NOMO-1 treated with dmso at 0.1 percent for 144 hours (cell line): ENCODE data around the gene BCDIN3D.
A peak's percentile ranks its signal among the peaks of the same experiment; 100 is the strongest.
"Not testable (repeated sequence)": the region's sequence is repeated elsewhere in the genome, so short reads cannot be mapped to it uniquely, and the experiment has no call there.

Source experiments
- DNase-seq: peaks from one replicate; lab custom pipeline; 2025; ENCODE audit not compliant: unreplicated experiment; lab: John Stamatoyannopoulos, UW

The BCDIN3D gene

DNA sequence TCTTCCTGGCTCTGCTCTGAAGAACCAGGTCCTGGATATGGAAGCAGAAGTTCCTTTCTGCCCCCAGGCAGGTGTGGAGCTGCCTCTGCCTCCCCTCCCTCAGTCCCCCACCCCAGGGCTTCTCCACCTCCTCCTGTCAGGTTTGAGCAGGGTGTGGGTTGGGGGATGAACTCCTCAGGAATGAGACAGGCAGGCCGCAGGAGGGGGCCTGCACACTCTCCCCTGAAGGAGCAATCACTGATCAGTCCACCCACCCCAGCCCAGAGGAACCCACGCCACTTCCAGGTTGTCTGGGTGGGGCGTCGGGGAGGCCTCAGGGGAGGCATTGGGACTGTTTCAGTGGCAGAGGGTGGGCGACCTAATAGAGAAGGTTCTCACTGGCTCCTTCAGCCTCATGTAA lies 34.2 kb upstream of the BCDIN3D start:
- no peak for DNase-seq

DNA sequence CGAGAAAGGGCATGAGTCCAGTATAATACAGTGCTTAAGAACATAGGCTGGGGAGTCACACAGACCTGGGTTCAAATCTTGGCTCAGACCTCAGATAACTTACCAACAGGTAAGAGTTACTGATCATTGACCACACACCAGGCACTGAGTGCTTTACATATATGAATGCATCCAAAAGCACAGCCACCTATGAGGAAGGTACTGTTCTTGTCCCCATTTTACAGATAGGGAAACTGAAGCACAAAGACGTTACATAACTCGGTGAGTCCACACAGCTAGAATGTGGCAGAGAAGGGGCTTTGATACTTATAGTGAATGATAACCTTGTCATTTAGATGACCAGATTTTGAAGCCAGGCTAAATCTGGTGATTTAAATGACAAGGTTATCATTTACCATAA lies 33.2 kb upstream of the BCDIN3D start:
- no peak for DNase-seq

DNA sequence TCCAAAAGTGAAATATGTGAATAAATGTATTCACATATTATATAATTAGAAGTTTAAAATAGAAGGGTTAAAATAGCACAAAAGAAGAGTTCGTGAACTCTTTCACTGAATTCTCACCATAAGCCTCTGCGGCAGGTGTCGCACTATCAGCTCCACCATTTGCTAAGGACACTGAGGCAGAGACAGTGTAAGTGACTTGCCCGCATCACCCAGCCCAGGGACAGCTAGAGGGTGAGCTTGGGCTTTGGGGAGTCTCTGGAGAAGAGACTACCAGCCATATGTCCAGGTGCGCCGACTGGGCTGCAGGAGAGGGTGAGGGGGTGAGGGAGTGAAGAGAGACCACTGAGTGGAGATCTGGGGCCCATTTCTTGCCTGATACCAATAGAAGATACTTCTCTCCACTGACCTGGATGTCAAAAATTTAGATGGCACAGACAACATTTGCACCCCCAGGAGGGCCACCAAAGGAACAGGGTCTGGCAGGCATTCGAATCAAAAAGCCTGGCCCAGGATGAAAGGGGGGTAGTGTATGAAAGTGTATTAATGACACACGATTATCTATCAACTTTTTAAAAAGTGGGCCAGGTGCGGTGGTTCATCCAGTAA lies 32.3 kb upstream of the BCDIN3D start:
- DNase-seq: no peak

DNA sequence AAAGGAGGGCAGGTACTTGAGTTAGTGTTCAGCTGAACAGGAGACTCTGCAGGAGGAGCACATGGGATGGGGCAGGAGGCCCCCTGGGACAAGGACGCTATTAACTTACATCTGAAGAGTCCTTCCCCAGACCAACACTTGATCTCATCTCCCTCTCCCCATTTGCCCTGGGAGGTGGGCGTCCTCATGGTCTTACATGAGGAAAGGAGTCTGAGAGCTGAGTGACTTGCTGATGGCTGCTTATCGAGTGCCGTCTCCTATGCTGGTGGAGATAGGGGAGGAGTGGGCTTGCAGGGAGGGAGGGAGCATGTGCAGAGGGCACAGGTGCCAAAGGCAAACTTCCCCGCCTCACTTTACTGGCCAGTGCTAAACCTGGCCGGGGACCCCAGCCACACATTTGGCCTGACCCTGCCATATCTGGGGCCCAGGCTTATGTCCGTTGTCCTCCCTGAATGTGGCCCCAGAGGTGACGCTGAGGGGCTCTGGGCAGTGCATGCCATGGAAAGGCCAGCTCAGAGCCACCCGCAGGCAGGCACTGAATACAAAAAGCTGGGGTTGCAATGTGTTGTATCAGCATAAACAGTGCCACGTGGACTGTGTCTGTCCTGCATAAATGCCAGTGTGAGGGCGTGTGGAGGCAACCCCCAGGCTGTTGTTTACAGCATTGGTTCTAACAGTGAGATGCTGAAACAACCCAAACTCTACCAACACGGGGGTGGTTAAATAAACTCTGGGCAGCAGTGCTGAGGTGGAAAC lies 31.4 kb upstream of the BCDIN3D start:
- no peak for DNase-seq

DNA sequence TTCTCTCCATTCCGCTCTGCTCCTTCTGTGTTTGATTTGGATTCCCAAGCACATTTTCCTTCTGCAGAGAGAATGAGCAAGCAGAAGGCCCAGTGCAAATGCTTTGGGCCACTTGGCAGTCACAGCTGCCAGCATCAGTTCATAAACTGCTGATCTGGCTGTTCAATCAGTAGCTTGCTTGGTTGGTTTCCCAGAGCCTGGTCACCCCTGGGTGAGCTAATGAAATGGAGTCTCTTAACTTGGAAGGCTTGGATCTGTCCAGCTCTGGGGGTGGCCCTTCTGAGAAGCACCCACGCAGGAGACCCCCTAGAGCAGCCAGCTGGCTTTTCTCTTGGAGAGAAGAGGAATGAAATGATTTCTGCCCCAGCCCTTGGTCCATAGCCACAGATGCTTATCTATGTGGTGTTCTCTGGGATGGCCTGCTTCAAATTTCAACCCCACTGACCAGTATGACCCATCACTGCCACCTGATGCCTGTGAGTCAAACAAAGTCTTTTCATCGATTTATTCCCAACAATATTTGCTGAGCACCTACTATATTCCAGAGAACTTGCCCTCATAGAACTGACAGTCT lies 30.5 kb upstream of the BCDIN3D start:
- DNase-seq: no peak

DNA sequence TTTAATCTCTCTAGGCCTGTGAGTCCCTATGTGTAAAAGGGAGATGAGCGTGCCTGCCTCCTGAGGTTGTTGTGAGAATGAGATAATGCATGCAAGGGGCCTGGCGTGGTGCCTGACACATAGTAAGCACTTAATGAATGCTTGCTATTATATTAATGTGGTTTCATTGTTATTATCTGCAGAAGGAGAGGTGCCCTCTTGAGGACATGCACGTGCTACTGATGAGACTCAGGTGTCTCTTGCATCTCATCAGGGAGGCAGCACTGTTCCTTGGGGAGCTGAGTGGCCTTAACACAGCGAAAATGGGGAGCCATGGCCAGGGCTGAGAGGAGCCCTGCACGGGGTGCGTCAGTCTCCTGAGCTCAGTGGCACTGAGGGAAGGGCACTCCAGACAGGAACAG lies 29.9 kb upstream of the BCDIN3D start:
- DNase-seq: no peak

DNA sequence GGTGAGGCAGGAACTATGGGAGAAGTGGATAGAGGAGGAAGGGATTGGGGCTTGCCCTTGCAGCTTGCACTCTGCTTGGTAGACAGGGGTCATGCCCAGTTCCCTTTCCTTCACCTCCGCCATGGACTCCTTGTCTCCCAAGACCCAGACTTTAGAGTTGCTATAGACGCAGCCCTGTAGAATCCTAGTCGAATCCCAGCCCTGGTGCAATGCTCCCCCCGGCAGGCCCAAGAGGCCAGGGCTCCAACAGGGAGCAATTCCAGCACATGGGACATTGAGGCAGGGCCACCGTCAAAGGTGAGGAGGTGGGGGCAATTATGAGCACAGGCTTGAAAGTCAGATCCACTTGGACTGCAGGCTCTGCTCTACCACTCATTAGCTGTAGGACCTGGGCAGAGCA lies 29.5 kb upstream of the BCDIN3D start:
- no peak for DNase-seq

DNA sequence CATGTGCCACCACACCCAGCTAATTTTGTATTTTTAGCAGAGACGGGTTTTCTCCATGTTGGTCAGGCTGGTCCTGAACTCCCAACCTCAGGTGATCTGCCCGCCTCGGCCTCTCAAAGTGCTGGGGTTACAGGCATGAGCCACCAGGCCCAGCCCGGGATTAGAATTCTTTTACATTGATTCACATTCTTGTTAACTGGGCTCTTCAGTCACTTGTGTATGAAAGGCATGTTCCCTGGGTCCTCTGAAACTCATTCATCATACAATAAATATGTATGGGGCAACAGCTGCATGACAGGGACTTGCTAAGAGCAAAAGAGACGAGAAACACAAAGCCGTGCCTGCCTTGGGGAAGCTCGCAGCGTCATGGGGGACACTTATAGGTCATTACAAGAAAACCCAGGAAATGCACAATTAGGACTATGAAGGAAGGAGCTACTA lies 28.9 kb upstream of the BCDIN3D start:
- not testable (repeated sequence) for DNase-seq

DNA sequence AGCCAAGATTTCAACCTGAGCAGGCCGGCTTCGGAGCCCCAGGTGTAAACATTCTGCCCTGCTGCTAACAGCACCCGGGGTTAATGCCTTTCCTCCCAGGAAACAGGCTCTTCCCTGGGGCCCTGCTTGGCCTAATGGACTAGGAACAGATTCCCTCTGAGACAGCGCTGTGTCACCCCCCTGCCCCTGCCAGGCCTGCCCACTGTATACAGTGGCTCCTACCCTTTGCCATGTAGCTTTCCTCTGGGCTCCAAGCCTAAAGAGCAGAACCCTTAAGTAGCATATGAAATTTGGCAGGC lies 28.3 kb upstream of the BCDIN3D start:
- no peak for DNase-seq

DNA sequence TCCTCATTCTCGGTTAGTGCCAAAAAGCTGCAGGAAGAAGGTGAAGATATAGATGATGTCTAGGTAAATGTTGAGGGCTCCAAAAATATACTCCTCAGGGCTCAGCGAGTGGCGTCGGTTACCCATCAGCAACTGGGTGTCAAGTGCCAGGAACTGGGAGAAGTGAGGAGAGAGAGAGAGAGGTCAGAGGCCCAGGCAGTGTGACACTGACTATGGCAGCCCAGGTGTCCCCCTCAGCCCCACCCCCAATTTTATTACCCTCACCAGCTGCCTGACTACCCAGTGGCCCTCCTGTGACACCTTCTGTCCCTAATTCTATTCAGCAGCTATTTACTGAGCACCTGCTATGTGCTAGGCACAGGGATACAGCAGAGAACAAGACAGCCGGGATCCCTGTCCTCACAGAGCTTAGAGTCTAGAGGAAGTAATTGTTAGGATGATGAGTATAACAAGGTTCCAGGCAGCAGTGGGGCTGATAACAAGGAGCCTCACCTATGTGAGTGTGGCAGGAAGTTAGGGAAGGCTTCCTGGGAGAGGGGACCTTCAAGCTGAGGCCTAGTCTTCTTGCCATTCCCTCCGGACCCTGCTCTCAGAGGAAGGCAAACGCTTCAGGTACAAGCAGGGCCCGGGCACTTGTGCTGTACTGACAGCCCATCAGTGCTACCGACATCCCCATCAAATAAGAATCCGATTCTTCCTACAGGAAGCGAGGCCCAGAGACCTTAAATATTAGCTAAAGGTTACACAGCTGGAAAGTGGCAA lies 27.8 kb upstream of the BCDIN3D start:
- no peak for DNase-seq

DNA sequence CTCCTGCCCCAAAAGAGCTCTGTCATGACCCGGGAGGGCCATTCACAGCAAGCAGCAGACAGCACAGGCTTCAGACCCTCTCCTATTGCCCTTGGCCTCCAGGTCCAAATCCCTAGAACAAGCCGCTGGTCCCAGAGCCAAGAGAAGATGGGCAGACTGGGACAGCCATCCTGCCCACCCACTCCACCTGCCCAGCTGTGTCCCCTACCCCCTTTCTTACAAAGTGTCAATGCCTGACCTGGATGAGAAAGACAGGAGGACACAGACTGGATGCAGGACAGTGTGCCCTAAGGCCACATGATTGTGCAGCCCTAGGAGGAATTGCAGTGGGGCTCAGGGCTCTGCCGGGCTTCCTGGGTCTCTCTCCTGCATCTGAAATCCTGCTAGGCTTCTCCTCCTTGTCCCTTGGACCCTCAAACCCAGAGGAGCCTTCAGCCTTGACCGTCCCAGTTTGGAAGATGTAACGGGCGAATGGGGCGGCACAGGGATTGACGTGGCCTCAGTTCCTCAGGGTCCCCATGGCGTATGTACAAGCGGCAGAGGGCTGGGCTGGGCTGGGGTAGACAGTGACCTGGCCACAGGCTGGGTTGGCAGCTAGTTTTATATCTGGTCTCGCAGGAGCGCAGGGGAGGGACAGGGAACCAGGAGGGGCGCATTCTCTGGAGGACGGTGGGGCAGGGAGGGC lies 27.1 kb upstream of the BCDIN3D start:
- DNase-seq: no peak

DNA sequence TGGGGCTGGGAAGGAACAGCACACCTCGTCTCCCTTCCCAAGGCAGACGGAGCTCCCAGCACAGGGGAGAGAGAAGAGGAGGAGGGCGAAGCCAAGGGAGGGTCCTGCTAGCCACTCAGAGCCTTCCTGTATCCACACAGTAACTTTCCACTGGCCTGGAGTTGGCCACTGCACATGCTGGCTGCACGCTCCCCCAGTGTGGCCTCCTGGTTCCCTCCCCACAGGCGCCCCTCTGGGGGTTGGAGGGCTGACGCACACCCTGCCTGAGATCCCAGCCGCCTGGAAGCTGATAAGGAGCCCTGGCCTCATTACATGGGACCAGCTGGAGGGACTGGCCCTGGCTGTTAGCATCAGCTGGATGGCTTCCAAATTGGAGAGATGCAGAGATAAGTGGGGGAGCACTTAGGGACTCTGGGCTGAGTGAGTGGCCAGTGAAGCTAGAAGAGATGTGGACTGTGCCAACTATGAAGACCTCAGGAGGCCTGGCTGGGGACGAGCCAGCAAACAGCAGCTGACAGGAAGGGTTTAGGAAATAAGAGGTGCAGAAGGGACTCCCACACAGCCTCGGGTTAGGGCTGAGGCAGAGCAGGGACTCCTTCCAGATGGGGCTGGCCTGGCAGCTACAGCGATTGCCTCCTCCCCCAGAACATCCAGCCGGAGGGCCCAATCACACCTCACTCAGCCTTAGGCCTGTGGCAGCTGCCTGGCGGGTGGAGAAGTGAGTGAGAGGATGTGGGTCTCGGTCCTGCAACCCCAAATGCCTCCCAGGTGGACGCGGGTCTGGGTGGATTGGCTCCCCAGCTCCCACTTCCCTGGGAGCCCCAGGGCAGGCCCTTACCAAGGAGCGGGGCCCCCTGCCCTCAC lies 26.3 kb upstream of the BCDIN3D start:
- no peak for DNase-seq

DNA sequence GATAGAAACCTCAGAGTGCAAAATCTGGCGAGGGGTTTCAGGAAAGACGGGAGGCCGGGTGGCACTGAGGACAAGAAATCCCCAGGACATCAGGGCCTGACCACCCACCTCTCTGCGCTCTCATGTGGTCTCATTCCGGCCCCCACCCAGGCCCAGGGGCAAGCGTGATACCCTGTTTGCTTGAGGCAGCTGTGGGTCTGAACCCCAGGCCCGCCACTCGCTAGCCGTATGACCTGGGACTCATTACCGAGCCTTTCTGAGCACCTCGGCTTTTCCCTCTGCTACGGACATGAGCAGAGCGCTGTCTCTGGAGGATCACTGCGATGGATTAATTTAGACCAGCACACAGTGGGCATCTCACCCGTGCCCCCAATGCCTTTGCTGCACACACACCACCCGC lies 25.5 kb upstream of the BCDIN3D start:
- no peak for DNase-seq

DNA sequence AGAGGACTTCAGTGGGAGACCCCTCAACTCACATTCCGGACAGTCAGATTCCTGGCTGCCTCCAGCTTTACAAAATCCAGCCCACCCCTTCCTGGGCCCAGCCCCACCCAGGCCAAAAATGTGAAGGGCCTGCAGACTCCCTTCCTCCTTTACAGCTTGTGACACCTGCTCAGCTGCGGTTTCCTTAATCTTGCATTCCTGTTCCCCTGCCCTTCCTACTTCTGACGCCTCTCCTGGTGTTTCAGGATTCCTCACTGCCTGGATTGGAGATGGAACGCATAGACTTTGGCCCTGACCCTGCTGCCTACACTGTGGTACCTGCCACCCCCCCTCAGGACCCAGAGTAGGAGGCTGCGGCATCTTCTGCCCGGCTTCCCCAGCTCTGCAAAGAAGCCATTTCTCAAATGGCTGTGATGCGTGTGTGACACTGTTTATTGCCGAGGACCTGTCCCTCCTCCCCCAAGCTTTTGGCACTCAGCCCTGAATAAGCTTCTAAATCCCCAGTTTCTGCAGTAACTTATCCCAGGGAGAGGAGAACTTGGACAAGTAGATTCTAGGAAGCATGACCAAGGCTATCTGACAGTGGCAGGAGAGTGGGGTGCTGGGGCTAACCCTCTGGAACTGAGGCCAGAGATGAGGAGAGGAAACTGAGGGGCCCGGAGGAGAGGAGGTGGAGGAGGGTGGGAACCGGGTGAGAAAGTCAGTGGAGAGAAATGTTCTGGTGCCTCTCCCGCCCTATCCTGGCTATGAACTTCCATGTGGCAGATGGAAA lies 24.9 kb upstream of the BCDIN3D start:
- DNase-seq: no peak

DNA sequence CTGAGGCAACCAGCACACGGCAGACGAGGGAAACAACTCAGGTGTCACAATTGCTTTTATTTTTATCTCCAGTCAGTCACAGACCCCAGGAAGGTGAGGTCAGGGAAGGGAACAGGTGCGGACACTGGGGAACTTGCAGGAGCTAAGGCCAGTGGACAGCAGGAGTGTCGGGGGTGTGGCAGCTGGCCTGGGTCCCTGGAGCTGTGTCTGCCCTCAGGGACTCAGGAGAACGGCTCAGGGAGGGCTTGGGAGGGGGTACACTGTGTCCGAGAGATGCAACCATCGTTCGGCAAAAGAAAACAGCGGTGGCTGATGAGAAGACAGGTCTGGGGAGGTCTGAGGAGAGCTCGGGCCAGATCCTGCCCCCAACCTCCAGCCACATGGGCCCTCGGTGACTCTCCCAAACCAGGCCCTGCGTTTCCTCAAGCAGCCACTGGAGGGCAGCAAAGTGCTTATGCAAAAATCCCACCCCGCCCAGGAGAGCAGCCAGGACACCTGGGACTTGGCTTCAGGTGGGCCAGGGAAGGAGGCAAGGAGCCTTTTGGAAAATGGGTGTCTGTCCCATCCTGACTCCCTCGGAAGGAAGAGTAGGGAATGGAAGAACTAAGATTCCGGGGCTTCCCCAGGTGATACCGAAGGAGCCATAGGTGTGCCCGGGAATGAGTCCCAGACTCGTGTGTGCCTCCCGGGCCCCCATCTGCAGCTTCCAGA lies 24.1 kb upstream of the BCDIN3D start:
- peak; percentile 12 for DNase-seq

DNA sequence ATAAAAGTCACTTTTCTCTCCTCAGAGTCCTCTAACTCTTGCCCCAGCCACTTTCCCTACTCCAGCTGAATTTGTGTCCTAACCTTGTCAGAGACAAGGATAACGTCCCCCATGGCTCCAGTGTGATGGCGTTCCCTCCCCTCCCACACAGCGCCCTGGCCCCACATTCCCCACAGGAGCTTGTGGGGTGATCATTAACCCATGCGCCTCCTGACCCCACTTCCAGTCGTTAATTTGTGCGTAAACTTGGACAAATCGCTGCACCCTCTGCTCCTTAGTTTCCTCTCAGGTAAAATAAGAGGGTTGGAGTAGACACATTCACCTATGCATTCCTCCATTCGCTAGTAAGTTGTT lies 22.9 kb upstream of the BCDIN3D start:
- DNase-seq: no peak

DNA sequence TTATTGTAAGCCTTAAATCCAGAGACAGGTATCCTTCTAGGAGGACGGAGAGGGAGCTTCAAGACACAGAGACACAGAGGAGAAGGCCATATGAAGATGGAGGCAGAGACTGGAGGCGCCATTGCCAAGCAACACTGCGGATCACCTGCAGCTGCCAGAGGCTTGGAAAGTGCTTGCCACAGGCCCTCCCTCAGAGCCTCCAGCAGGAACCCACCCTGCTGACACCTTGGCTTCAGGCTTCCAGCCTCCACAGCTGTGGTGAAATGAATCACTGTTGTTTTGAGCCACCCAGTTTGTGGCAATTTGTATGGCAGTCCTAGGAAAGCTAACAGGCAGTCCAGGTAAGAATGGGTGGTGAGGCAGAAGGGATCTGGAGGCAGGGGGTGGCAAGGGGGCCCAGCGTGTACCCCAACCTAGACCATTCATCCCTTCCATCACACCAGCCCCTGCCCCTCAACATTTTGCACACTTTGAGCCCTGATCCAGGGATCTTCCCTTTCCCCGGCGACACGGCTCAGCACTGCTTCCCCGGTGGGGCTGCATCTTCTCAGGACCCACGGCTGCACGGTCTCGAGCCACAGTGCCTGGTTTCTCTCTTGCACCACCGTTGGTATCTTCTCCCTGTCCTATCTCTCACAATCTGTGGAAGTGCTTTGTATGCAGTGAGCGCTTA lies 22.3 kb upstream of the BCDIN3D start:
- no peak for DNase-seq

DNA sequence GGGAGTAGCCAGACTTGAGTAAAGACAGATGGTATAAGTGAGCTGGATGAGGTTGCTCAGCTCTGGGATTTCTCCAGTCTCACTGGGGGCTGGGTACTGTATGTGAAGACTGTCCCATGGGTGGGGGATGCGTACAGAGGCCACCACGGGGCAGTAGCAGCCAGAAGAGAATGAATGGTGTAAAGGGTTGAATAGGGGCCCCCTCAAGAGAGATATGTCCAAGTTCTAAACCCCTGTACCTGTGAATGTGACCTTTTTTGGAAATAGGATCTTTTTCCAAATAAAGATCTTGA lies 21.8 kb upstream of the BCDIN3D start:
- no peak for DNase-seq
